Mesothelial cell of epicardium (in vitro differentiated cells): ENCODE data around the gene LBHD1. TPM values are rescaled to one million over a fixed set of nuclear protein-coding genes. Genes with fewer than 3 reads are reported as not detected.
"Not testable (repeated sequence)": the region's sequence is repeated elsewhere in the genome, so short reads cannot be mapped to it uniquely, and the experiment has no call there.

Experiments
- DNase-seq, 2 experiments: peaks; one replicate each; pipeline ENCODE4 v3.0.0; 2021; ENCODE audit warnings: low spot score in 2 of 2; ENCODE audit not compliant: unreplicated experiment in 2 of 2
- H3K27ac Mint-ChIP-seq: 2 replicates; pipeline ENCODE4 v1.8.0; 2021; ENCODE audit warnings: mixed read lengths
- H3K27me3 Mint-ChIP-seq: 2 replicates; pipeline ENCODE4 v1.8.0; 2021; ENCODE audit warnings: low read depth, mixed read lengths
- H3K36me3 Mint-ChIP-seq: 2 replicates; pipeline ENCODE4 v1.8.0; 2021; ENCODE audit warnings: mixed read lengths
- H3K4me1 Mint-ChIP-seq: 2 replicates; pipeline ENCODE4 v1.8.0; 2021; ENCODE audit warnings: mixed read lengths
- H3K4me3 Mint-ChIP-seq: 2 replicates; pipeline ENCODE4 v1.8.0; 2021; ENCODE audit warnings: mild to moderate bottlenecking, moderate library complexity, mixed read lengths
- H3K9me3 Mint-ChIP-seq: 2 replicates; pipeline ENCODE4 v1.8.0; 2021; ENCODE audit warnings: mixed read lengths
- CTCF ChIP-seq: fragments of 200-600 bp; sonication (generic); IDR thresholded peaks from one replicate; pipeline ENCODE4 v1.5.0; 2021; ENCODE audit warnings: antibody characterized with exemption; ENCODE audit not compliant: unreplicated experiment
- total RNA-seq: library from RNA; stranded (reverse); gene quantifications from 3 replicates; pipeline ENCODE4 v1.2.1, GENCODE V29; 2021

The LBHD1 gene
- total RNA-seq, 1 donor from 2014 or later, result 9.8 TPM

GRCh38 chr11:62705413-62705812 lies 33.3 kb upstream of the LBHD1 start:
- Mint-ChIP-seq H3K27me3 (no peaks in the 10 kb centered on the region), H3K36me3 (peaks cover 15% of the 10 kb centered on the region), H3K4me1 (peaks cover 46% of the 10 kb centered on the region), H3K9me3 (no peaks in the 10 kb centered on the region), H3K4me3 (peak overlapping the region; percentile 86), H3K27ac (peak overlapping the region; percentile 97)
- no peak for DNase-seq
- no peak for TF ChIP-seq CTCF

GRCh38 chr11:62703921-62704320 lies 31.9 kb upstream of the LBHD1 start:
- H3K4me3 Mint-ChIP-seq, H3K9me3 Mint-ChIP-seq, H3K27ac Mint-ChIP-seq, H3K27me3 Mint-ChIP-seq, DNase-seq: not testable (repeated sequence)
- Mint-ChIP-seq H3K4me1 (peaks cover 36% of the 10 kb centered on the region), H3K36me3 (peaks cover 17% of the 10 kb centered on the region)

GRCh38 chr11:62702246-62702645 lies 30.2 kb upstream of the LBHD1 start:
- no peaks in the 10 kb centered on the region for H3K9me3 Mint-ChIP-seq
- DNase-seq, result no peak
- H3K27ac Mint-ChIP-seq, result no peak overlapping the region
- TF ChIP-seq CTCF, result no peak
- H3K27me3 Mint-ChIP-seq, result no peaks in the 10 kb centered on the region
- H3K4me1 Mint-ChIP-seq, result peaks cover 19% of the 10 kb centered on the region
- H3K36me3 Mint-ChIP-seq, result peaks cover 22% of the 10 kb centered on the region
- no peak overlapping the region for H3K4me3 Mint-ChIP-seq

- Mint-ChIP-seq H3K4me3 (no peak overlapping the region), H3K36me3 (peaks cover 16% of the 10 kb centered on the region), H3K4me1 (peaks cover 5% of the 10 kb centered on the region), H3K27ac (peak overlapping the region; percentile 44), H3K9me3 (no peaks in the 10 kb centered on the region), H3K27me3 (no peaks in the 10 kb centered on the region)
- TF ChIP-seq CTCF, result peak; percentile 62
- peak in 1 of 2 experiments; percentile 71 for DNase-seq
Measured at GRCh38 chr11:62694455-62695167, 22.5 kb upstream of the LBHD1 start.

GRCh38 chr11:62693624-62694023 lies 21.6 kb upstream of the LBHD1 start:
- not testable (repeated sequence) for H3K27me3 Mint-ChIP-seq, H3K27ac Mint-ChIP-seq, H3K4me3 Mint-ChIP-seq

GRCh38 chr11:62689421-62690183 lies 17.5 kb upstream of the LBHD1 start, which contains the start of gene LRRN4CL:
TSS of gene LRRN4CL (minus strand) at chr11:62689530. CDS start at chr11:62688508, 1,022 bp downstream.
- DNase-seq, result peak in 1 of 2 experiments; percentile 43
- Mint-ChIP-seq H3K4me3 (peak within 1 kb of the TSS; percentile 41), H3K36me3 (peaks cover 6% of the 10 kb centered on the region), H3K27ac (peak within 1 kb of the TSS; percentile 91), H3K27me3 (no peaks in the 10 kb centered on the region), H3K9me3 (no peaks in the 10 kb centered on the region), H3K4me1 (peaks cover 14% of the 10 kb centered on the region)
- TF ChIP-seq CTCF, result no peak

More at GRCh38 chr11:62693624-62694023, 21.6 kb upstream of the LBHD1 start:
- not testable (repeated sequence) for DNase-seq, H3K9me3 Mint-ChIP-seq
- peaks cover 12% of the 10 kb centered on the region for H3K4me1 Mint-ChIP-seq
- peaks cover 16% of the 10 kb centered on the region for H3K36me3 Mint-ChIP-seq
